MM.1S (cell line): ENCODE results near the gene GAA.

Experiments
- EZH2 ChIP-seq: fragments of 300-600 bp; sonication (generic); optimal IDR thresholded peaks from 2 replicates; pipeline ENCODE3; 2017; ENCODE audit warnings: low read depth, mild to moderate bottlenecking, antibody characterized with exemption, low read length, mixed read lengths
- EZH2phosphoT487 ChIP-seq: fragments of 300-600 bp; sonication (generic); IDR thresholded peaks from 2 replicates; pipeline ENCODE4 v1.6.1; 2018; ENCODE audit warnings: antibody characterized with exemption, low read length

DNA sequence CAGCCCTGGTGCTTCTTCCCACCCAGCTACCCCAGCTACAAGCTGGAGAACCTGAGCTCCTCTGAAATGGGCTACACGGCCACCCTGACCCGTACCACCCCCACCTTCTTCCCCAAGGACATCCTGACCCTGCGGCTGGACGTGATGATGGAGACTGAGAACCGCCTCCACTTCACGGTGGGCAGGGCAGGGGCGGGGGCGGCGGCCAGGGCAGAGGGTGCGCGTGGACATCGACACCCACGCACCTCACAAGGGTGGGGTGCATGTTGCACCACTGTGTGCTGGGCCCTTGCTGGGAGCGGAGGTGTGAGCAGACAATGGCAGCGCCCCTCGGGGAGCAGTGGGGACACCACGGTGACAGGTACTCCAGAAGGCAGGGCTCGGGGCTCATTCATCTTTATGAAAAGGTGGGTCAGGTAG lies 3.6 kb downstream of the GAA start:
- TF ChIP-seq EZH2 (no peak), EZH2phosphoT487 (no peak)
